Osteoblast (primary cell): ENCODE results near the gene KAT6B. TPM values are rescaled to one million over a fixed set of nuclear protein-coding genes. Genes with fewer than 3 reads are reported as not detected.

Experiments
- DNase-seq: peaks from one replicate; pipeline ENCODE4 v3.0.0; 2011; ENCODE audit warnings: low spot score, mixed read lengths; ENCODE audit not compliant: insufficient read length; ENCODE audit errors: missing footprints
- H2AFZ ChIP-seq: 2 replicates; pipeline ENCODE4 v1.6.0; 2011; ENCODE audit warnings: mild to moderate bottlenecking, low read length
- H3K27ac ChIP-seq: 2 replicates; pipeline ENCODE4 v1.5.1; 2011; ENCODE audit warnings: mild to moderate bottlenecking, low read depth, low read length, moderate library complexity
- H3K27me3 ChIP-seq: 2 replicates; pipeline ENCODE4 v1.6.0; 2012; ENCODE audit warnings: mild to moderate bottlenecking, control low read depth, inconsistent platforms, low read length, moderate library complexity; ENCODE audit not compliant: insufficient read depth
- H3K36me3 ChIP-seq: 2 replicates; pipeline ENCODE4 v1.5.1; 2011; ENCODE audit warnings: mild to moderate bottlenecking, low read length, control low read depth, moderate library complexity; ENCODE audit not compliant: insufficient read depth
- H3K4me1 ChIP-seq: 2 replicates; pipeline ENCODE4 v1.5.1; 2011; ENCODE audit warnings: mild to moderate bottlenecking, low read length, control low read depth, moderate library complexity; ENCODE audit not compliant: insufficient read depth
- H3K4me2 ChIP-seq: 2 replicates; pipeline ENCODE4 v1.6.0; 2011; ENCODE audit warnings: mild to moderate bottlenecking, low read length; ENCODE audit not compliant: insufficient read depth
- H3K4me3 ChIP-seq: fragments of 200-600 bp; sonication (generic); 3 replicates; pipeline ENCODE4 v1.5.1; 2012; ENCODE audit warnings: mild to moderate bottlenecking, low read length, inconsistent platforms; ENCODE audit not compliant: insufficient read depth
- H3K79me2 ChIP-seq: 2 replicates; pipeline ENCODE4 v1.6.0; 2012; ENCODE audit warnings: mild to moderate bottlenecking, low read length, control low read depth, inconsistent platforms; ENCODE audit not compliant: insufficient read depth
- H3K9me3 ChIP-seq: 2 replicates; pipeline ENCODE4 v1.5.1; 2011; ENCODE audit warnings: low read depth, low read length, control low read depth
- H4K20me1 ChIP-seq: 2 replicates; pipeline ENCODE4 v1.6.0; 2012; ENCODE audit warnings: mild to moderate bottlenecking, low read length, control low read depth; ENCODE audit not compliant: insufficient read depth
- total RNA-seq: library from RNA; depleted of rRNA; stranded (reverse); fragments of >200 nt; gene quantifications from 2 replicates; pipeline ENCODE4 v1.2.3, GENCODE V29; 2012
- TF ChIP-seq, protein P1 (sequence below): IDR thresholded peaks from 2 replicates; pipeline ENCODE4 v1.5.1; 2011; ENCODE audit warnings: mild to moderate bottlenecking, low read depth, low read length, moderate library complexity; ENCODE audit errors: extremely low read depth

KAT6B gene
- total RNA-seq, 1 donor: 24.6 TPM

DNA sequence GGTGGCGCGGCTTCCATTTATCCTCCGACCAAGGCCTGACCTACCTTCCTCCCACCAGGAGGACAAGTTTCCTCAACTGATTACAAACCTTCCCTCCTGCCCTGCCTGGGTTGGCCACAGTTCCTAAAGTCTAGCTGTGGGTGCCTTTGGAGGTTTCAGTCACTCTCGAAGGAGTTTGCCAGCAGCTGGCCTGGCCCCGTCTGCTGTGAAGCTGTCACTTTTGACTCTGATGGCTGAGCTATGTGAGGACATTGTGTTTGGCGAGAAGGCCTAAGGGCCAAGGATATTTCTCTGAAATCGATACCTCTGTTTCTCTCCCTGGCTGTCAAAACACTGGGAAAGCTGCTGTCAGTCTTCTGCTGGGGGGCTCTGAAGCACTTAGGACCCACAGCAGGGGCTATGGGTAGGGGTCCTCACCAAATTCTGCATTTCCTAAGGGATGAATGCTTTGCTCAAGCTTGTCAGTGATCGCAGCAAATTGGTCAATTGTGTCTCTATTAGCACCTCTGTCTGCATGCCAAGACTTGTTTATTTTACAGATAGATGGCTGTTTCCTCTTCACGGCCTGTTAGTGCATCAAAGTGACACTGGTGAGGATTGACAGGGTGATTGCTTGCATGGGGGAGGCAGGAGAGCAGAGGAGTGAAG lies 253.2 kb downstream of the KAT6B start:
- no peaks in the 10 kb centered on the region for H3K27me3 ChIP-seq
- no peaks in the 10 kb centered on the region for H3K9me3 ChIP-seq
- H3K79me2 ChIP-seq: no peaks in the 10 kb centered on the region
- TF ChIP-seq, protein P1, sequence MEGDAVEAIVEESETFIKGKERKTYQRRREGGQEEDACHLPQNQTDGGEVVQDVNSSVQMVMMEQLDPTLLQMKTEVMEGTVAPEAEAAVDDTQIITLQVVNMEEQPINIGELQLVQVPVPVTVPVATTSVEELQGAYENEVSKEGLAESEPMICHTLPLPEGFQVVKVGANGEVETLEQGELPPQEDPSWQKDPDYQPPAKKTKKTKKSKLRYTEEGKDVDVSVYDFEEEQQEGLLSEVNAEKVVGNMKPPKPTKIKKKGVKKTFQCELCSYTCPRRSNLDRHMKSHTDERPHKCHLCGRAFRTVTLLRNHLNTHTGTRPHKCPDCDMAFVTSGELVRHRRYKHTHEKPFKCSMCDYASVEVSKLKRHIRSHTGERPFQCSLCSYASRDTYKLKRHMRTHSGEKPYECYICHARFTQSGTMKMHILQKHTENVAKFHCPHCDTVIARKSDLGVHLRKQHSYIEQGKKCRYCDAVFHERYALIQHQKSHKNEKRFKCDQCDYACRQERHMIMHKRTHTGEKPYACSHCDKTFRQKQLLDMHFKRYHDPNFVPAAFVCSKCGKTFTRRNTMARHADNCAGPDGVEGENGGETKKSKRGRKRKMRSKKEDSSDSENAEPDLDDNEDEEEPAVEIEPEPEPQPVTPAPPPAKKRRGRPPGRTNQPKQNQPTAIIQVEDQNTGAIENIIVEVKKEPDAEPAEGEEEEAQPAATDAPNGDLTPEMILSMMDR: no peak
- H3K4me3 ChIP-seq: no peak overlapping the region
- no peaks in the 10 kb centered on the region for H4K20me1 ChIP-seq
- no peak overlapping the region for H3K27ac ChIP-seq
- H2AFZ ChIP-seq: no peak overlapping the region
- no peak for DNase-seq
- no peaks in the 10 kb centered on the region for H3K36me3 ChIP-seq
- no peaks in the 10 kb centered on the region for H3K4me1 ChIP-seq
- H3K4me2 ChIP-seq: no peak overlapping the region

DNA sequence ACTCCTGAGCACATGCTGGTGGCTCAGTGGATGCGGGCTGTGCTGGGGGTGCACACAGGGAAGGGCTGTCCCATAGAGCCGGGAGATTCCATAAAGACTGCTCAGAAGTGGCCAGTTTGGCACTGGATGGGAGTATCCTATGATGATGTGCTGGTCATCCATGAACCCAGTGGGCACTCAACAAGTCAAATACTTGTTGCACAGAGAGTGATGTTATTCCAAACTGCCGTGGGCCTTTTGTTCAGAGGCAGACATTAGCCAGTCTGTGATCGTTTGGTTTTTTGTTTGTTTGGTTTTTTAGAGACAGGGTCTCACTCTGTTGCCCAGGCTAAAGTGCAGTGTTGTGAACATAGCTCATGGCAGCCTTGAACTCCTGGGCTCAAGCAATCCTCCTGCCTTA lies 254.2 kb downstream of the KAT6B start:
- Histone ChIP-seq H2AFZ (no peak overlapping the region), H3K79me2 (no peaks in the 10 kb centered on the region)

DNA sequence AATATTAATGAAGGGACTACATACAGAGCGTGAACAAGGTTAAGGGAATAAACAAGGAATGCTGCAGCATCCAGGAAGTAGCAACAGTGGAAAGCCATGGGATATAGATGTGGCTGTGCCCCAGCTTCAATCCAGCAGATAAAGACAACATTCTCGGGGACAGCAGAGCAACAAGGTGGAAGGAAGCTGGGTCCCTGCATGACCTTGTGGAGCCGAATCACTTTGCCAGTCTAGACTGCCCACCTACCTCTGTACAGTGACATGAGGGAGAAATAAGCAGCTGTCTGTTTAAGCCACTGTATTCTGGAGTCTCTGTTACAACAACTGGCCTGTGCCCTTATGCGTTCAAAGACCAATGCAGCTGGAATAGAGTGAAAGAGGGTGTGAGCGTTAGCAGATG lies 255.0 kb downstream of the KAT6B start:
- TF ChIP-seq, protein P1: no peak

More for the DNA sequence above, 254.2 kb downstream of the KAT6B start:
- Histone ChIP-seq H3K27me3 (no peaks in the 10 kb centered on the region), H3K9me3 (no peaks in the 10 kb centered on the region), H3K36me3 (no peaks in the 10 kb centered on the region), H4K20me1 (no peaks in the 10 kb centered on the region), H3K4me1 (no peaks in the 10 kb centered on the region), H3K27ac (no peak overlapping the region), H3K4me3 (no peak overlapping the region), H3K4me2 (no peak overlapping the region)
- TF ChIP-seq, protein P1: no peak
- DNase-seq: no peak

More for the DNA sequence above, 255.0 kb downstream of the KAT6B start:
- Histone ChIP-seq H3K4me2 (no peak overlapping the region), H3K4me3 (no peak overlapping the region), H3K9me3 (no peaks in the 10 kb centered on the region), H3K27me3 (no peaks in the 10 kb centered on the region), H2AFZ (no peak overlapping the region), H3K4me1 (no peaks in the 10 kb centered on the region), H3K27ac (no peak overlapping the region), H3K36me3 (no peaks in the 10 kb centered on the region), H4K20me1 (no peaks in the 10 kb centered on the region), H3K79me2 (no peaks in the 10 kb centered on the region)
- DNase-seq: no peak
